Panc1 (cell line): ENCODE data around the gene RGP1. TPM values are rescaled to one million over a fixed set of nuclear protein-coding genes. Genes with fewer than 3 reads are reported as not detected.

Source experiments
- ATAC-seq: fragments of 200-7000 bp; cut with Tn5 transposase; 2 replicates; pipeline ENCODE4 v1.9.1; 2020; ENCODE audit warnings: mild to moderate bottlenecking, moderate library complexity
- BruUV-seq: library from RNA; stranded (reverse); fragments of 400-500 nt; replicated peaks from 2 replicates; lab custom pipeline; 2021; lab: Mats Ljungman, UMichigan
- CTCF ChIA-PET: fragments of 300-600 bp; sonication (Branson Sonifier 250); formaldehyde crosslinking; loops from one replicate; lab custom pipeline; 2022; ENCODE audit warnings: antibody characterized with exemption; lab: Charles Lee
- POLR2A ChIA-PET: fragments of 300-600 bp; sonication (Branson Sonifier 250); formaldehyde crosslinking; loops from one replicate; lab custom pipeline; 2022; ENCODE audit warnings: antibody characterized with exemption; lab: Charles Lee
- DNase-seq: peaks from one replicate; pipeline ENCODE4 v3.0.0-alpha.2; 2010; ENCODE audit warnings: low read depth, low spot score
- H3K27ac ChIP-seq: 2 replicates; pipeline ENCODE4 v1.5.1; 2011; ENCODE audit warnings: mild to moderate bottlenecking, low read length, inconsistent platforms
- H3K27me3 ChIP-seq: fragments of 200-500 bp; sonication (Bioruptor generic); 2 replicates; pipeline ENCODE4 v1.6.0; 2014; ENCODE audit warnings: low read length, inconsistent platforms; ENCODE audit not compliant: control insufficient read depth, insufficient read depth
- H3K36me3 ChIP-seq: fragments of 200-500 bp; sonication (Bioruptor generic); 2 replicates; pipeline ENCODE4 v1.5.1; 2014; ENCODE audit warnings: inconsistent platforms, mild to moderate bottlenecking, low read length, moderate library complexity; ENCODE audit not compliant: control insufficient read depth, insufficient read depth
- H3K4me1 ChIP-seq: 2 replicates; pipeline ENCODE4 v1.5.1; 2011; ENCODE audit warnings: inconsistent platforms, mild to moderate bottlenecking, low read length, moderate library complexity; ENCODE audit not compliant: control insufficient read depth, insufficient read depth
- H3K4me3 ChIP-seq, 2 experiments: 2 replicates each; pipeline ENCODE4 v1.5.1; 2011 to 2012; ENCODE audit warnings: low read depth in 2 of 2, low read length in 2 of 2, mild to moderate bottlenecking in 2 of 2, inconsistent platforms in 1 of 2, moderate library complexity in 1 of 2
- H3K9me3 ChIP-seq: fragments of 200-500 bp; sonication (Bioruptor generic); 2 replicates; pipeline ENCODE4 v1.5.1; 2014; ENCODE audit warnings: low read depth, mild to moderate bottlenecking, inconsistent platforms, low read length, moderate library complexity; ENCODE audit not compliant: control insufficient read depth, insufficient read depth
- POLR2AphosphoS5 ChIP-seq: IDR thresholded peaks from 2 replicates; pipeline ENCODE4 v1.6.1; 2012; ENCODE audit warnings: mild to moderate bottlenecking, low read depth, low read length, moderate library complexity
- SIN3A ChIP-seq: IDR thresholded peaks from 2 replicates; pipeline ENCODE4 v1.6.1; 2012; ENCODE audit warnings: low read depth, mild to moderate bottlenecking, low read length, moderate library complexity, borderline replicate concordance; ENCODE audit not compliant: insufficient read depth
- TCF7L2 ChIP-seq: IDR thresholded peaks from 2 replicates; pipeline ENCODE4 v1.6.1; 2011; ENCODE audit warnings: mild to moderate bottlenecking, low read depth, low read length, inconsistent platforms
- in situ Hi-C: cut with HindIII; loops from 2 replicates; pipeline ENCODE4 v1.10.0; 2016; ENCODE audit warnings: low sequenced_read_pairs, low pct_unique_long_range_greater_than_20kb
- intact Hi-C: fragments of 100-400 bp; cut with micrococcal nuclease; formaldehyde crosslinking; loops from one replicate; pipeline ENCODE4 v1.10.0; 2022; ENCODE audit not compliant: unreplicated experiment
- total RNA-seq: library from RNA; stranded (reverse); gene quantifications from one replicate; pipeline ENCODE4 v1.2.1, GENCODE V29; 2021; ENCODE audit not compliant: unreplicated experiment
- TF ChIP-seq, protein P1 (sequence below), 2 experiments: IDR thresholded peaks; 2 replicates each; pipeline ENCODE4 v1.6.1; 2011 to 2012; ENCODE audit warnings: low read depth in 2 of 2, control low read depth in 1 of 2, low read length in 1 of 2, mild to moderate bottlenecking in 1 of 2, moderate library complexity in 1 of 2; ENCODE audit not compliant: insufficient read depth in 1 of 2
- TF ChIP-seq, protein P2 (sequence below): fragments of 450-650 bp; IDR thresholded peaks from 2 replicates; pipeline ENCODE4 v1.5.1; 2017; ENCODE audit warnings: mild to moderate bottlenecking

The RGP1 gene
- total RNA-seq, 1 experiment from 2014 or later, result 43.3 TPM

DNA sequence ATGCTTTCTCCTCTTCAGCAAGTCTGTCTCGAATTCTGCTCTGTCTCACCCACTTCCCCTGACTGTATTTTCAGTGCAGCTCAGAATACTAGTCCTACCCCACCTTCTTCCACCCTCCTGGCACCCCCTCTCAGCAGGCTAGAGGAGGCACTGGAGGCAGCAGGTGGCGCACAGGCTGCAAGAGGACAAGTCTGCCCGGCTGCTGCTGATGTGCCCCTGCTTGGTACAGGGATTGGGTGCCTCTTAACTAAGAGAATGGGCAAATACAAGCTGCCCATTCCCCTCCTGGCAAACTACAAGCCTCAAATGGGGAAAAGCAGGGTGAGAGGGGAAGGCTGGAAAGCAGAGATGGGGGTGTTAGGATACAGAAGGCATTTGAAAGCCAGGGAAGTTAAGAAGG is 22.2 kb upstream of the RGP1 start:
- no peak for ATAC-seq

DNA sequence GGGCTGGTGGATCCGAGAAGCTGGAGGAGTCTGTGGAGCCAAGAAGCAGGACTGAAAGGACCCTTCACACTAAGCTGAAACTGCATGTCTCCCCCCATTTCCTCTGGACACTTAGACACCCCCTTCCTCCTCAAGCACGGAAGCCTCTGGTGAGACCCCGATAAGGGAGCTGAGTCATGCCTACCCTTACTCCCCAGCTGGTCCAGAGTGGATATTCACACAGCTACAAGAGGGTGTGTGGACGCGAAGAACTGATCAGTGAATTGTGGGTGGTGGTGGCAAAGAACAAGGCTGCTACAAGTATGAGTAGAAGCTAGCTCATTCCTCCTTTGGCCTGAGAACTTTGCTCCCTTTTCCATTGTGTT is 21.4 kb upstream of the RGP1 start:
- DNase-seq, result no peak
- Histone ChIP-seq H3K27ac (0 out of 2 replicates have a peak overlapping the region, but pooled peaks have one; percentile 1), H3K27me3 (no peaks in the 10 kb centered on the region), H3K4me3 (no peak overlapping the region), H3K36me3 (peaks cover 2% of the 10 kb centered on the region), H3K9me3 (no peaks in the 10 kb centered on the region), H3K4me1 (peaks cover 28% of the 10 kb centered on the region)
- in situ Hi-C loops, result no loop called here
- ATAC-seq, result no peak
- CTCF ChIA-PET, result interaction anchor here (0.8 to 1.0 kb wide), 2 partner anchors 31 to 124 kb away, joined by 3 read pairs; no protein-coding TSS in a partner anchor
- intact Hi-C loops, result loop anchor here (5.0 kb wide), 1 partner anchor 65 kb away; no protein-coding TSS in a partner anchor
- POLR2A ChIA-PET, result no interaction called here
- no peak for TF ChIP-seq POLR2AphosphoS5
- no peak for TF ChIP-seq TCF7L2
- TF ChIP-seq, protein P1, sequence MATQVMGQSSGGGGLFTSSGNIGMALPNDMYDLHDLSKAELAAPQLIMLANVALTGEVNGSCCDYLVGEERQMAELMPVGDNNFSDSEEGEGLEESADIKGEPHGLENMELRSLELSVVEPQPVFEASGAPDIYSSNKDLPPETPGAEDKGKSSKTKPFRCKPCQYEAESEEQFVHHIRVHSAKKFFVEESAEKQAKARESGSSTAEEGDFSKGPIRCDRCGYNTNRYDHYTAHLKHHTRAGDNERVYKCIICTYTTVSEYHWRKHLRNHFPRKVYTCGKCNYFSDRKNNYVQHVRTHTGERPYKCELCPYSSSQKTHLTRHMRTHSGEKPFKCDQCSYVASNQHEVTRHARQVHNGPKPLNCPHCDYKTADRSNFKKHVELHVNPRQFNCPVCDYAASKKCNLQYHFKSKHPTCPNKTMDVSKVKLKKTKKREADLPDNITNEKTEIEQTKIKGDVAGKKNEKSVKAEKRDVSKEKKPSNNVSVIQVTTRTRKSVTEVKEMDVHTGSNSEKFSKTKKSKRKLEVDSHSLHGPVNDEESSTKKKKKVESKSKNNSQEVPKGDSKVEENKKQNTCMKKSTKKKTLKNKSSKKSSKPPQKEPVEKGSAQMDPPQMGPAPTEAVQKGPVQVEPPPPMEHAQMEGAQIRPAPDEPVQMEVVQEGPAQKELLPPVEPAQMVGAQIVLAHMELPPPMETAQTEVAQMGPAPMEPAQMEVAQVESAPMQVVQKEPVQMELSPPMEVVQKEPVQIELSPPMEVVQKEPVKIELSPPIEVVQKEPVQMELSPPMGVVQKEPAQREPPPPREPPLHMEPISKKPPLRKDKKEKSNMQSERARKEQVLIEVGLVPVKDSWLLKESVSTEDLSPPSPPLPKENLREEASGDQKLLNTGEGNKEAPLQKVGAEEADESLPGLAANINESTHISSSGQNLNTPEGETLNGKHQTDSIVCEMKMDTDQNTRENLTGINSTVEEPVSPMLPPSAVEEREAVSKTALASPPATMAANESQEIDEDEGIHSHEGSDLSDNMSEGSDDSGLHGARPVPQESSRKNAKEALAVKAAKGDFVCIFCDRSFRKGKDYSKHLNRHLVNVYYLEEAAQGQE (IDR thresholded peaks at IDR 0.05; ENCODE audit: insufficient read depth in 1 of 2, low read depth in 2 of 2, low read length in 1 of 2), result no peak
- TF ChIP-seq, protein P2, sequence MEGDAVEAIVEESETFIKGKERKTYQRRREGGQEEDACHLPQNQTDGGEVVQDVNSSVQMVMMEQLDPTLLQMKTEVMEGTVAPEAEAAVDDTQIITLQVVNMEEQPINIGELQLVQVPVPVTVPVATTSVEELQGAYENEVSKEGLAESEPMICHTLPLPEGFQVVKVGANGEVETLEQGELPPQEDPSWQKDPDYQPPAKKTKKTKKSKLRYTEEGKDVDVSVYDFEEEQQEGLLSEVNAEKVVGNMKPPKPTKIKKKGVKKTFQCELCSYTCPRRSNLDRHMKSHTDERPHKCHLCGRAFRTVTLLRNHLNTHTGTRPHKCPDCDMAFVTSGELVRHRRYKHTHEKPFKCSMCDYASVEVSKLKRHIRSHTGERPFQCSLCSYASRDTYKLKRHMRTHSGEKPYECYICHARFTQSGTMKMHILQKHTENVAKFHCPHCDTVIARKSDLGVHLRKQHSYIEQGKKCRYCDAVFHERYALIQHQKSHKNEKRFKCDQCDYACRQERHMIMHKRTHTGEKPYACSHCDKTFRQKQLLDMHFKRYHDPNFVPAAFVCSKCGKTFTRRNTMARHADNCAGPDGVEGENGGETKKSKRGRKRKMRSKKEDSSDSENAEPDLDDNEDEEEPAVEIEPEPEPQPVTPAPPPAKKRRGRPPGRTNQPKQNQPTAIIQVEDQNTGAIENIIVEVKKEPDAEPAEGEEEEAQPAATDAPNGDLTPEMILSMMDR, result no peak
- no peak for TF ChIP-seq SIN3A
- BruUV-seq, result no TSS peak

More for the DNA sequence above, 22.2 kb upstream of the RGP1 start:
- TF ChIP-seq SIN3A (no peak), POLR2AphosphoS5 (no peak), TCF7L2 (no peak)
- TF ChIP-seq, protein P2, result no peak
- TF ChIP-seq, protein P1 (IDR thresholded peaks at IDR 0.05; ENCODE audit: insufficient read depth in 1 of 2, low read depth in 2 of 2, low read length in 1 of 2), result no peak
- in situ Hi-C loops (no loop called here), intact Hi-C loops (loop anchor here (5.0 kb wide), 1 partner anchor 65 kb away; no protein-coding TSS in a partner anchor)
- ChIA-PET POLR2A (no interaction called here), CTCF (no interaction called here)
- no peak for DNase-seq
- Histone ChIP-seq H3K9me3 (no peaks in the 10 kb centered on the region), H3K36me3 (peaks cover 7% of the 10 kb centered on the region), H3K4me1 (peaks cover 28% of the 10 kb centered on the region), H3K27ac (no peak overlapping the region), H3K4me3 (no peak overlapping the region), H3K27me3 (no peaks in the 10 kb centered on the region)
- BruUV-seq, result no TSS peak
